MV-4-11 (cell line): ENCODE results near the gene GRID1.
"Not testable (repeated sequence)": the region's sequence is repeated elsewhere in the genome, so short reads cannot be mapped to it uniquely, and the experiment has no call there.

Experiments used
- DNase-seq: peaks from one replicate; lab custom pipeline; 2025; lab: John Stamatoyannopoulos, UW

GRID1 gene

GRCh38 chr10:86107131-86107530, 259.5 kb downstream of the GRID1 start:
- DNase-seq, result no peak

- no peak for DNase-seq
These were observed 260.0 kb downstream of the GRID1 start for GRCh38 chr10:86106616-86107015.

- DNase-seq, result no peak
These were observed 261.0 kb downstream of the GRID1 start for GRCh38 chr10:86105640-86106039.

- DNase-seq, result no peak
These were observed 261.4 kb downstream of the GRID1 start for GRCh38 chr10:86105181-86105580.

- no peak for DNase-seq
These were observed 261.9 kb downstream of the GRID1 start for GRCh38 chr10:86104611-86105145.

GRCh38 chr10:86104156-86104555, 262.4 kb downstream of the GRID1 start:
- no peak for DNase-seq

GRCh38 chr10:86103391-86104101, 263.0 kb downstream of the GRID1 start:
- DNase-seq, result no peak

GRCh38 chr10:86102451-86102850, 264.1 kb downstream of the GRID1 start:
- no peak for DNase-seq

- no peak for DNase-seq
These were observed 264.6 kb downstream of the GRID1 start for GRCh38 chr10:86102031-86102430.

- DNase-seq, result peak; percentile 40
These were observed 266.0 kb downstream of the GRID1 start for GRCh38 chr10:86100581-86101061.

- no peak for DNase-seq
These were observed 266.9 kb downstream of the GRID1 start for GRCh38 chr10:86099542-86100334.

GRCh38 chr10:86098187-86098881, 268.3 kb downstream of the GRID1 start:
- no peak for DNase-seq

GRCh38 chr10:86095061-86095460, 271.5 kb downstream of the GRID1 start:
- DNase-seq, result not testable (repeated sequence)

GRCh38 chr10:86092311-86092710, 274.3 kb downstream of the GRID1 start:
- not testable (repeated sequence) for DNase-seq

GRCh38 chr10:86091216-86091615, 275.4 kb downstream of the GRID1 start:
- DNase-seq, result no peak

GRCh38 chr10:86090807-86091206, 275.8 kb downstream of the GRID1 start:
- DNase-seq, result no peak

GRCh38 chr10:86087716-86088115, 278.9 kb downstream of the GRID1 start:
- DNase-seq, result no peak

GRCh38 chr10:86086418-86086817, 280.2 kb downstream of the GRID1 start:
- DNase-seq, result no peak

- DNase-seq, result no peak
These were observed 280.9 kb downstream of the GRID1 start for GRCh38 chr10:86085686-86086085.

GRCh38 chr10:86085136-86085535, 281.5 kb downstream of the GRID1 start:
- DNase-seq, result no peak

- no peak for DNase-seq
These were observed 282.0 kb downstream of the GRID1 start for GRCh38 chr10:86084585-86084984.

- DNase-seq, result no peak
These were observed 282.9 kb downstream of the GRID1 start for GRCh38 chr10:86083664-86084175.
